PC-9 (cell line): ENCODE data around the gene ALK.

Experiments used
- CTCF ChIP-seq: fragments of 200-600 bp; sonication (generic); conservative IDR thresholded peaks from 2 replicates; pipeline ENCODE4 v1.6.1; 2017; ENCODE audit warnings: mixed run types, antibody characterized with exemption, mild to moderate bottlenecking, moderate library complexity
- EZH2 ChIP-seq: fragments of 200-600 bp; sonication (generic); IDR thresholded peaks from 2 replicates; pipeline ENCODE4 v1.8.0; 2017; ENCODE audit warnings: antibody characterized with exemption, low read depth

DNA sequence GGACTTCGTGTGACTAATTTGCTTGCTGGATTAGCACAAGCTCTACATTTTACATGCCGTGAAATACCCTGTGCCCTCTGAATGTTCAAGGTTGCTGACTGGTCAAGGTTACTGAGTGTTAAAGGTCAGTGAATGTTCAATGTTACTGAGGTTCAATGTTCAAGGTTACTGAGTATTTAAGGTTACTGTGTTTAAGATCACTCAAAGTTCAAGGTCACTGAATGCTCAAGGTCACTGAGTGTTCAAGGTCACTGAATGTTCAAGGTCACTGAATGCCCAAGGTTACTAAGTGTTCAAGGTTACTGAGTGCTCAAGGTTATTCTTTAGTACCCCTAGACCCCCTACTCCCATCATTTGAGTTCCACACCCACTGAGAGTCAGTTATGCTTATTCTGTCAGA, 528.6 kb downstream of the ALK start:
- TF ChIP-seq CTCF (no peak), EZH2 (no peak)
